ENCODE data around the gene PPP5C. TPM values are rescaled to one million over a fixed set of nuclear protein-coding genes. Genes with fewer than 3 reads are reported as not detected.

PPP5C gene
- polyA plus RNA-seq, 1 donor from 2014 or later = 99.3 TPM

GRCh38 chr19:46299695-46300094, 47.2 kb upstream of the PPP5C start:
- no peak overlapping the region for H3K9ac ChIP-seq (ENCODE audit: low read length)
- TF ChIP-seq, protein P1, sequence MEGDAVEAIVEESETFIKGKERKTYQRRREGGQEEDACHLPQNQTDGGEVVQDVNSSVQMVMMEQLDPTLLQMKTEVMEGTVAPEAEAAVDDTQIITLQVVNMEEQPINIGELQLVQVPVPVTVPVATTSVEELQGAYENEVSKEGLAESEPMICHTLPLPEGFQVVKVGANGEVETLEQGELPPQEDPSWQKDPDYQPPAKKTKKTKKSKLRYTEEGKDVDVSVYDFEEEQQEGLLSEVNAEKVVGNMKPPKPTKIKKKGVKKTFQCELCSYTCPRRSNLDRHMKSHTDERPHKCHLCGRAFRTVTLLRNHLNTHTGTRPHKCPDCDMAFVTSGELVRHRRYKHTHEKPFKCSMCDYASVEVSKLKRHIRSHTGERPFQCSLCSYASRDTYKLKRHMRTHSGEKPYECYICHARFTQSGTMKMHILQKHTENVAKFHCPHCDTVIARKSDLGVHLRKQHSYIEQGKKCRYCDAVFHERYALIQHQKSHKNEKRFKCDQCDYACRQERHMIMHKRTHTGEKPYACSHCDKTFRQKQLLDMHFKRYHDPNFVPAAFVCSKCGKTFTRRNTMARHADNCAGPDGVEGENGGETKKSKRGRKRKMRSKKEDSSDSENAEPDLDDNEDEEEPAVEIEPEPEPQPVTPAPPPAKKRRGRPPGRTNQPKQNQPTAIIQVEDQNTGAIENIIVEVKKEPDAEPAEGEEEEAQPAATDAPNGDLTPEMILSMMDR (IDR thresholded peaks at IDR 0.05; ENCODE audit: poor library complexity, severe bottlenecking) = no peak
- TF ChIP-seq, protein P2, sequence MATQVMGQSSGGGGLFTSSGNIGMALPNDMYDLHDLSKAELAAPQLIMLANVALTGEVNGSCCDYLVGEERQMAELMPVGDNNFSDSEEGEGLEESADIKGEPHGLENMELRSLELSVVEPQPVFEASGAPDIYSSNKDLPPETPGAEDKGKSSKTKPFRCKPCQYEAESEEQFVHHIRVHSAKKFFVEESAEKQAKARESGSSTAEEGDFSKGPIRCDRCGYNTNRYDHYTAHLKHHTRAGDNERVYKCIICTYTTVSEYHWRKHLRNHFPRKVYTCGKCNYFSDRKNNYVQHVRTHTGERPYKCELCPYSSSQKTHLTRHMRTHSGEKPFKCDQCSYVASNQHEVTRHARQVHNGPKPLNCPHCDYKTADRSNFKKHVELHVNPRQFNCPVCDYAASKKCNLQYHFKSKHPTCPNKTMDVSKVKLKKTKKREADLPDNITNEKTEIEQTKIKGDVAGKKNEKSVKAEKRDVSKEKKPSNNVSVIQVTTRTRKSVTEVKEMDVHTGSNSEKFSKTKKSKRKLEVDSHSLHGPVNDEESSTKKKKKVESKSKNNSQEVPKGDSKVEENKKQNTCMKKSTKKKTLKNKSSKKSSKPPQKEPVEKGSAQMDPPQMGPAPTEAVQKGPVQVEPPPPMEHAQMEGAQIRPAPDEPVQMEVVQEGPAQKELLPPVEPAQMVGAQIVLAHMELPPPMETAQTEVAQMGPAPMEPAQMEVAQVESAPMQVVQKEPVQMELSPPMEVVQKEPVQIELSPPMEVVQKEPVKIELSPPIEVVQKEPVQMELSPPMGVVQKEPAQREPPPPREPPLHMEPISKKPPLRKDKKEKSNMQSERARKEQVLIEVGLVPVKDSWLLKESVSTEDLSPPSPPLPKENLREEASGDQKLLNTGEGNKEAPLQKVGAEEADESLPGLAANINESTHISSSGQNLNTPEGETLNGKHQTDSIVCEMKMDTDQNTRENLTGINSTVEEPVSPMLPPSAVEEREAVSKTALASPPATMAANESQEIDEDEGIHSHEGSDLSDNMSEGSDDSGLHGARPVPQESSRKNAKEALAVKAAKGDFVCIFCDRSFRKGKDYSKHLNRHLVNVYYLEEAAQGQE (IDR thresholded peaks at IDR 0.05; ENCODE audit: borderline replicate concordance) = no peak
- TF ChIP-seq EP300 (conservative IDR thresholded peaks at IDR 0.05; ENCODE audit: poor library complexity, severe bottlenecking) (no peak), SMC3 (conservative IDR thresholded peaks at IDR 0.05; ENCODE audit: poor library complexity) (no peak), MXI1 (conservative IDR thresholded peaks at IDR 0.05; ENCODE audit: poor library complexity, severe bottlenecking) (no peak), RAD21 (conservative IDR thresholded peaks at IDR 0.05) (no peak), TAF1 (IDR thresholded peaks at IDR 0.05; ENCODE audit: low read depth) (no peak), POLR2AphosphoS5 (IDR thresholded peaks at IDR 0.05) (no peak), EZH2 (IDR thresholded peaks at IDR 0.05; ENCODE audit: borderline replicate concordance, insufficient read depth, low read length, poor library complexity, severe bottlenecking) (no peak)

GRCh38 chr19:46303322-46303690, 43.6 kb upstream of the PPP5C start:
- Histone ChIP-seq H3F3A (ENCODE audit: insufficient read depth, low read length, poor library complexity, severe bottlenecking) (no peaks in the 10 kb centered on the region), H3K36me3 (ENCODE audit: insufficient read depth, low read length) (no peaks in the 10 kb centered on the region), H3K79me2 (replicated peaks; ENCODE audit: insufficient read depth, low read length) (no peaks in the 10 kb centered on the region), H3K27me3 (ENCODE audit: insufficient read depth, low read depth, low read length) (no peaks in the 10 kb centered on the region), H3K9me2 (ENCODE audit: insufficient read depth, low read length) (no peaks in the 10 kb centered on the region), H3K4me2 (ENCODE audit: low read length) (no peak overlapping the region), H3K9ac (ENCODE audit: low read length) (no peak overlapping the region), H3K27ac (ENCODE audit: low read length) (no peak overlapping the region), H3K4me3 (ENCODE audit: low read length) (no peak overlapping the region), H4K20me1 (ENCODE audit: insufficient read depth) (no peaks in the 10 kb centered on the region), H3K9me3 (ENCODE audit: low read length) (no peaks in the 10 kb centered on the region), H2AFZ (ENCODE audit: low read depth, low read length) (no peak overlapping the region)
- TF ChIP-seq, protein P1 (IDR thresholded peaks at IDR 0.05; ENCODE audit: poor library complexity, severe bottlenecking) = no peak
- TF ChIP-seq POLR2AphosphoS5 (IDR thresholded peaks at IDR 0.05) = no peak
- TF ChIP-seq EP300 (conservative IDR thresholded peaks at IDR 0.05; ENCODE audit: poor library complexity, severe bottlenecking) = no peak
- TF ChIP-seq, protein P2 (IDR thresholded peaks at IDR 0.05; ENCODE audit: borderline replicate concordance) = no peak
- no peak for TF ChIP-seq MXI1 (conservative IDR thresholded peaks at IDR 0.05; ENCODE audit: poor library complexity, severe bottlenecking)
- no peak for TF ChIP-seq RAD21 (conservative IDR thresholded peaks at IDR 0.05)
- TF ChIP-seq SMC3 (conservative IDR thresholded peaks at IDR 0.05; ENCODE audit: poor library complexity) = no peak
- TF ChIP-seq EZH2 (IDR thresholded peaks at IDR 0.05; ENCODE audit: borderline replicate concordance, insufficient read depth, low read length, poor library complexity, severe bottlenecking) = no peak
- TF ChIP-seq TAF1 (IDR thresholded peaks at IDR 0.05; ENCODE audit: low read depth) = no peak

More at GRCh38 chr19:46299695-46300094, 47.2 kb upstream of the PPP5C start:
- no peak overlapping the region for H2AFZ ChIP-seq (ENCODE audit: low read depth, low read length)
- H3K79me2 ChIP-seq (replicated peaks; ENCODE audit: insufficient read depth, low read length) = no peaks in the 10 kb centered on the region
- H3K36me3 ChIP-seq (ENCODE audit: insufficient read depth, low read length) = no peaks in the 10 kb centered on the region
- H3K4me2 ChIP-seq (ENCODE audit: low read length) = no peak overlapping the region
- no peak overlapping the region for H3K27ac ChIP-seq (ENCODE audit: low read length)
- H3F3A ChIP-seq (ENCODE audit: insufficient read depth, low read length, poor library complexity, severe bottlenecking) = no peaks in the 10 kb centered on the region
- H3K27me3 ChIP-seq (ENCODE audit: insufficient read depth, low read depth, low read length) = no peaks in the 10 kb centered on the region
- no peak overlapping the region for H3K4me3 ChIP-seq (ENCODE audit: low read length)
- H4K20me1 ChIP-seq (ENCODE audit: insufficient read depth) = no peaks in the 10 kb centered on the region
- H3K9me2 ChIP-seq (ENCODE audit: insufficient read depth, low read length) = no peaks in the 10 kb centered on the region
- H3K9me3 ChIP-seq (ENCODE audit: low read length) = no peaks in the 10 kb centered on the region
